ENCODE data around the gene HSPA12A. TPM values are rescaled to one million over a fixed set of nuclear protein-coding genes. Genes with fewer than 3 reads are reported as not detected.
A peak's percentile ranks its signal among the peaks of the same experiment; 100 is the strongest.

HSPA12A gene
- total and polyA plus RNA-seq, 2 of the 13 experiments (the other 11 are each of a cell fraction or from before 2014, with no cell fraction given): 6.4 to 13.6 TPM

- no peak for TF ChIP-seq PRDM4 (CRISPR knock-in tag; IDR thresholded peaks at IDR 0.05; ENCODE audit: borderline replicate concordance)
- peak; percentile 36; the same call in 1 of the 2 replicates for TF ChIP-seq HOMEZ (CRISPR knock-in tag; IDR thresholded peaks at IDR 0.05; ENCODE audit: low read depth)
- TF ChIP-seq ZNF251 (CRISPR knock-in tag; IDR thresholded peaks at IDR 0.05): no peak
- no peak for TF ChIP-seq ZNF24 (IDR thresholded peaks at IDR 0.05)
- peak; percentile 36 for TF ChIP-seq AGO2 (optimal IDR thresholded peaks at IDR 0.05; ENCODE audit: low read depth, low read length)
- no peak for TF ChIP-seq HOXA5 (CRISPR knock-in tag; IDR thresholded peaks at IDR 0.05)
- TF ChIP-seq MAZ (IDR thresholded peaks at IDR 0.05; ENCODE audit: borderline replicate concordance, low read depth, low read length): no peak
- TF ChIP-seq MAZ (CRISPR knock-in tag; IDR thresholded peaks at IDR 0.05; ENCODE audit: low read depth): 0 out of 2 replicates have a peak, but pooled peaks have one; percentile 22
- TF ChIP-seq ZNF792 (CRISPR knock-in tag; IDR thresholded peaks at IDR 0.05): peak; percentile 30; the same call in 1 of the 2 replicates
- no peak for TF ChIP-seq E2F1 (CRISPR knock-in tag; IDR thresholded peaks at IDR 0.05)
- TF ChIP-seq REPIN1 (CRISPR knock-in tag; IDR thresholded peaks at IDR 0.05; ENCODE audit: borderline replicate concordance, low read depth): peak; percentile 44; the same call in 1 of the 2 replicates
- TF ChIP-seq ZNF282 (IDR thresholded peaks at IDR 0.05; ENCODE audit: partially characterized antibody): no peak
- TF ChIP-seq ARNT2 (CRISPR knock-in tag; IDR thresholded peaks at IDR 0.05; ENCODE audit: low read depth): no peak
- TF ChIP-seq ETV5 (CRISPR knock-in tag; IDR thresholded peaks at IDR 0.05; ENCODE audit: borderline replicate concordance): 0 out of 2 replicates have a peak, but pooled peaks have one; percentile 44
- TF ChIP-seq MED1 (CRISPR knock-in tag; IDR thresholded peaks at IDR 0.05): peak; percentile 50; the same call in 1 of the 2 replicates
- TF ChIP-seq SRSF4 (IDR thresholded peaks at IDR 0.05; ENCODE audit: low read depth, low read length, poor library complexity, severe bottlenecking): no peak
- peak; percentile 89 for TF ChIP-seq ESRRA (CRISPR knock-in tag; IDR thresholded peaks at IDR 0.05; ENCODE audit: low read depth)
- TF ChIP-seq ZNF609 (CRISPR knock-in tag; IDR thresholded peaks at IDR 0.05; ENCODE audit: borderline replicate concordance): peak; percentile 71; the same call in 1 of the 2 replicates
- TF ChIP-seq ATF7 (IDR thresholded peaks at IDR 0.05): no peak
- TF ChIP-seq ATF7 (CRISPR knock-in tag; IDR thresholded peaks at IDR 0.05): no peak
Measured at GRCh38 chr10:116694243-116694926, 48.0 kb downstream of the HSPA12A start (continued).
